HepG2 (cell line): Measurements from ENCODE around the gene TM4SF5. TPM values are rescaled to one million over a fixed set of nuclear protein-coding genes. Genes with fewer than 3 reads are reported as not detected.

Experiments used
- BRD4 ChIP-seq: sonication (generic); formaldehyde crosslinking; IDR thresholded peaks from 2 replicates; pipeline ENCODE4 v1.4.0; 2020; ENCODE audit warnings: missing genetic modification reagents
- ERF ChIP-seq: IDR thresholded peaks from 2 replicates; pipeline ENCODE4 v1.6.1; 2018; ENCODE audit warnings: missing biosample characterization, missing genetic modification reagents
- ESRRA ChIP-seq: sonication (generic); formaldehyde crosslinking; IDR thresholded peaks from 2 replicates; pipeline ENCODE4 v1.5.1; 2020; ENCODE audit warnings: mild to moderate bottlenecking, low read depth, missing genetic modification reagents
- JUND ChIP-seq: sonication (generic); formaldehyde crosslinking; IDR thresholded peaks from 2 replicates; pipeline ENCODE4 v1.8.0; 2022; ENCODE audit warnings: mild to moderate bottlenecking, missing genetic modification reagents
- NFYC ChIP-seq: IDR thresholded peaks from 2 replicates; pipeline ENCODE4 v1.6.1; 2016; ENCODE audit warnings: missing genetic modification reagents, missing compliant biosample characterization
- NKX3-1 ChIP-seq: sonication (generic); formaldehyde crosslinking; IDR thresholded peaks from 2 replicates; pipeline ENCODE4 v1.5.0; 2020; ENCODE audit warnings: missing genetic modification reagents
- PTBP1 ChIP-seq: fragments of 200-400 bp; formaldehyde crosslinking; IDR thresholded peaks from 2 replicates; pipeline ENCODE4 v1.6.1; 2018; ENCODE audit warnings: low read length, low read depth; ENCODE audit not compliant: poor library complexity, severe bottlenecking
- SALL2 ChIP-seq: sonication (generic); formaldehyde crosslinking; IDR thresholded peaks from 2 replicates; pipeline ENCODE4 v1.8.1; 2023; ENCODE audit warnings: mild to moderate bottlenecking, missing genetic modification reagents, inconsistent platforms
- SAP130 ChIP-seq: IDR thresholded peaks from 2 replicates; pipeline ENCODE4 v1.6.1; 2016; ENCODE audit warnings: low read depth
- SRY ChIP-seq: sonication (generic); formaldehyde crosslinking; IDR thresholded peaks from 2 replicates; pipeline ENCODE4 v1.8.0; 2022; ENCODE audit warnings: mild to moderate bottlenecking, missing genetic modification reagents
- TOE1 ChIP-seq: sonication (generic); formaldehyde crosslinking; IDR thresholded peaks from 2 replicates; pipeline ENCODE4 v1.4.0; 2020; ENCODE audit warnings: mild to moderate bottlenecking, missing genetic modification reagents
- ZBTB7B ChIP-seq: sonication (generic); formaldehyde crosslinking; IDR thresholded peaks from 2 replicates; pipeline ENCODE4 v1.4.0; 2020; ENCODE audit warnings: missing genetic modification reagents
- ZNF382 ChIP-seq: sonication (generic); formaldehyde crosslinking; IDR thresholded peaks from 2 replicates; pipeline ENCODE4 v1.5.0; 2020; ENCODE audit warnings: missing genetic modification reagents, mild to moderate bottlenecking, borderline replicate concordance
- ZNF441 ChIP-seq: sonication (generic); formaldehyde crosslinking; IDR thresholded peaks from 2 replicates; pipeline ENCODE4 v1.7.0; 2021; ENCODE audit warnings: missing genetic modification reagents, borderline replicate concordance
- polyA plus RNA-seq, 8 experiments: library from polyadenylated mRNA; depleted of rRNA in 3 of 8; stranded (reverse) in 7 of 8; unstranded in 1 of 8; fragments of >200 nt; fragmentation: Illumina TruSeq in 4 of 8; extraction: Trizol in 4 of 8; gene quantifications; 2 replicates each; pipeline versions ENCODE4 v1.2.1 to v1.2.3, GENCODE V29; 2011 to 2016; ENCODE audit warnings: low read depth in 4 of 8, missing spikeins in 1 of 8, mixed read lengths in 1 of 8; ENCODE audit not compliant: insufficient read depth in 1 of 8
- total RNA-seq, 5 experiments: library from RNA; depleted of rRNA; stranded (reverse); fragments of >200 nt; fragmentation: Illumina TruSeq; extraction: Trizol; gene quantifications; 2 replicates each; pipeline ENCODE4 v1.2.3, GENCODE V29; 2016; ENCODE audit warnings: low read depth in 1 of 5
- TF ChIP-seq, protein P1 (sequence below): sonication (generic); formaldehyde crosslinking; IDR thresholded peaks from 2 replicates; pipeline ENCODE4 v1.4.0; 2020; ENCODE audit warnings: mild to moderate bottlenecking, missing genetic modification reagents, borderline replicate concordance
- TF ChIP-seq, protein P2 (sequence below): IDR thresholded peaks from 2 replicates; pipeline ENCODE4 v1.6.1; 2016; ENCODE audit warnings: low read depth, borderline replicate concordance
- TF ChIP-seq, protein P3 (sequence below): sonication (generic); formaldehyde crosslinking; IDR thresholded peaks from 2 replicates; pipeline ENCODE4 v1.4.0; 2020; ENCODE audit warnings: missing genetic modification reagents
- TF ChIP-seq, protein P4 (sequence below): sonication (generic); formaldehyde crosslinking; IDR thresholded peaks from 2 replicates; pipeline ENCODE4 v1.8.1; 2023; ENCODE audit warnings: mild to moderate bottlenecking, moderate library complexity, missing genetic modification reagents

The TM4SF5 gene
- total and polyA plus RNA-seq, 2 of the 13 experiments (the other 11 are each of a cell fraction or from before 2014, with no cell fraction given), result 30.1 to 126 TPM

DNA sequence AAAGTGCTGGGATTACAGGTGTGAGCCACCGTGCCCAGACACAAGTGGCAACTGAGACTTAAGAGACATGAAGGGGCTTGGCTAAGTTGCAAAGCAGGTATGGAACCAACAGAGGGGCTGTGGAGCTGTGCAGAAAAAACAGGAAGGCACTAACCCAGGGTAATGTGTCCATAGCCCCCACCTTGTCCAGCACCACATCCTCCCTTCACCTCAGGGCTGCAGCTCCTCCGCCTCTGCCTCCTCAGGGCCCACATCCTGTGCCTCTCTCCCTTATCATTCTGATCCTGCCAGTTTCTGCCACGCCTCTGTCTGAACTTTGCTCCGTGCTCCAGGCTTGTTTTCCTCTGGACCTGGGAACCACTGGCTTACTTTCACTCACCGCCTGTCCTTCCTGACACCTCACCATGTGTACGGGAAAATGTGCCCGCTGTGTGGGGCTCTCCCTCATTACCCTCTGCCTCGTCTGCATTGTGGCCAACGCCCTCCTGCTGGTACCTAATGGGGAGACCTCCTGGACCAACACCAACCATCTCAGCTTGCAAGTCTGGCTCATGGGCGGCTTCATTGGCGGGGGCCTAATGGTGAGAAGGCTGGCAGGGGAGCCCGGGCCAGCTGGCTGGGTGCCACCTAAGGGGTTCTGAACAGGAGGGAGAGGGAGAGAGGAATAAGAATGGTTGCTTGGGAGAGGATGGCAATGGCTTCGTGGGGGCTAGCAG lies at the start of gene TM4SF5 (continued):
- TF ChIP-seq ERF, result peak; percentile 92
- TF ChIP-seq SALL2 (CRISPR knock-in tag), result peak; percentile 79
- TF ChIP-seq, protein P1, sequence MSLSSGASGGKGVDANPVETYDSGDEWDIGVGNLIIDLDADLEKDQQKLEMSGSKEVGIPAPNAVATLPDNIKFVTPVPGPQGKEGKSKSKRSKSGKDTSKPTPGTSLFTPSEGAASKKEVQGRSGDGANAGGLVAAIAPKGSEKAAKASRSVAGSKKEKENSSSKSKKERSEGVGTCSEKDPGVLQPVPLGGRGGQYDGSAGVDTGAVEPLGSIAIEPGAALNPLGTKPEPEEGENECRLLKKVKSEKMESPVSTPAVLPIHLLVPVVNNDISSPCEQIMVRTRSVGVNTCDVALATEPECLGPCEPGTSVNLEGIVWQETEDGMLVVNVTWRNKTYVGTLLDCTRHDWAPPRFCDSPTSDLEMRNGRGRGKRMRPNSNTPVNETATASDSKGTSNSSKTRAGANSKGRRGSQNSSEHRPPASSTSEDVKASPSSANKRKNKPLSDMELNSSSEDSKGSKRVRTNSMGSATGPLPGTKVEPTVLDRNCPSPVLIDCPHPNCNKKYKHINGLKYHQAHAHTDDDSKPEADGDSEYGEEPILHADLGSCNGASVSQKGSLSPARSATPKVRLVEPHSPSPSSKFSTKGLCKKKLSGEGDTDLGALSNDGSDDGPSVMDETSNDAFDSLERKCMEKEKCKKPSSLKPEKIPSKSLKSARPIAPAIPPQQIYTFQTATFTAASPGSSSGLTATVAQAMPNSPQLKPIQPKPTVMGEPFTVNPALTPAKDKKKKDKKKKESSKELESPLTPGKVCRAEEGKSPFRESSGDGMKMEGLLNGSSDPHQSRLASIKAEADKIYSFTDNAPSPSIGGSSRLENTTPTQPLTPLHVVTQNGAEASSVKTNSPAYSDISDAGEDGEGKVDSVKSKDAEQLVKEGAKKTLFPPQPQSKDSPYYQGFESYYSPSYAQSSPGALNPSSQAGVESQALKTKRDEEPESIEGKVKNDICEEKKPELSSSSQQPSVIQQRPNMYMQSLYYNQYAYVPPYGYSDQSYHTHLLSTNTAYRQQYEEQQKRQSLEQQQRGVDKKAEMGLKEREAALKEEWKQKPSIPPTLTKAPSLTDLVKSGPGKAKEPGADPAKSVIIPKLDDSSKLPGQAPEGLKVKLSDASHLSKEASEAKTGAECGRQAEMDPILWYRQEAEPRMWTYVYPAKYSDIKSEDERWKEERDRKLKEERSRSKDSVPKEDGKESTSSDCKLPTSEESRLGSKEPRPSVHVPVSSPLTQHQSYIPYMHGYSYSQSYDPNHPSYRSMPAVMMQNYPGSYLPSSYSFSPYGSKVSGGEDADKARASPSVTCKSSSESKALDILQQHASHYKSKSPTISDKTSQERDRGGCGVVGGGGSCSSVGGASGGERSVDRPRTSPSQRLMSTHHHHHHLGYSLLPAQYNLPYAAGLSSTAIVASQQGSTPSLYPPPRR (CRISPR knock-in tag), result peak; percentile 77; the same call in 1 of the 2 replicates
- peak; percentile 40; the same call in 1 of the 2 replicates for TF ChIP-seq ZNF441 (CRISPR knock-in tag)
- 0 out of 2 replicates have a peak, but pooled peaks have one; percentile 31 for TF ChIP-seq NFYC (CRISPR knock-in tag)
- TF ChIP-seq, protein P2, sequence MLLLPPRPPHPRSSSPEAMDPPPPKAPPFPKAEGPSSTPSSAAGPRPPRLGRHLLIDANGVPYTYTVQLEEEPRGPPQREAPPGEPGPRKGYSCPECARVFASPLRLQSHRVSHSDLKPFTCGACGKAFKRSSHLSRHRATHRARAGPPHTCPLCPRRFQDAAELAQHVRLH, result peak; percentile 93; the same call in 1 of the 2 replicates
- TF ChIP-seq ESRRA (CRISPR knock-in tag), result peak; percentile 40; the same call in 1 of the 2 replicates
- 0 out of 2 replicates have a peak, but pooled peaks have one; percentile 38 for TF ChIP-seq ZBTB7B
- TF ChIP-seq SAP130 (CRISPR knock-in tag), result peak; percentile 97
- TF ChIP-seq ZNF382 (CRISPR knock-in tag), result no peak
- TF ChIP-seq, protein P3, sequence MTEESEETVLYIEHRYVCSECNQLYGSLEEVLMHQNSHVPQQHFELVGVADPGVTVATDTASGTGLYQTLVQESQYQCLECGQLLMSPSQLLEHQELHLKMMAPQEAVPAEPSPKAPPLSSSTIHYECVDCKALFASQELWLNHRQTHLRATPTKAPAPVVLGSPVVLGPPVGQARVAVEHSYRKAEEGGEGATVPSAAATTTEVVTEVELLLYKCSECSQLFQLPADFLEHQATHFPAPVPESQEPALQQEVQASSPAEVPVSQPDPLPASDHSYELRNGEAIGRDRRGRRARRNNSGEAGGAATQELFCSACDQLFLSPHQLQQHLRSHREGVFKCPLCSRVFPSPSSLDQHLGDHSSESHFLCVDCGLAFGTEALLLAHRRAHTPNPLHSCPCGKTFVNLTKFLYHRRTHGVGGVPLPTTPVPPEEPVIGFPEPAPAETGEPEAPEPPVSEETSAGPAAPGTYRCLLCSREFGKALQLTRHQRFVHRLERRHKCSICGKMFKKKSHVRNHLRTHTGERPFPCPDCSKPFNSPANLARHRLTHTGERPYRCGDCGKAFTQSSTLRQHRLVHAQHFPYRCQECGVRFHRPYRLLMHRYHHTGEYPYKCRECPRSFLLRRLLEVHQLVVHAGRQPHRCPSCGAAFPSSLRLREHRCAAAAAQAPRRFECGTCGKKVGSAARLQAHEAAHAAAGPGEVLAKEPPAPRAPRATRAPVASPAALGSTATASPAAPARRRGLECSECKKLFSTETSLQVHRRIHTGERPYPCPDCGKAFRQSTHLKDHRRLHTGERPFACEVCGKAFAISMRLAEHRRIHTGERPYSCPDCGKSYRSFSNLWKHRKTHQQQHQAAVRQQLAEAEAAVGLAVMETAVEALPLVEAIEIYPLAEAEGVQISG, result peak; percentile 79
- TF ChIP-seq NKX3-1 (CRISPR knock-in tag), result no peak; the same call in none of the 2 replicates
- peak; percentile 80 for TF ChIP-seq SRY
- TF ChIP-seq PTBP1, result no peak
- TF ChIP-seq BRD4 (CRISPR knock-in tag), result peak; percentile 88
- no peak for TF ChIP-seq TOE1 (CRISPR knock-in tag)
- peak; percentile 22; the same call in 1 of the 2 replicates for TF ChIP-seq JUND (CRISPR knock-in tag)
- TF ChIP-seq, protein P4, sequence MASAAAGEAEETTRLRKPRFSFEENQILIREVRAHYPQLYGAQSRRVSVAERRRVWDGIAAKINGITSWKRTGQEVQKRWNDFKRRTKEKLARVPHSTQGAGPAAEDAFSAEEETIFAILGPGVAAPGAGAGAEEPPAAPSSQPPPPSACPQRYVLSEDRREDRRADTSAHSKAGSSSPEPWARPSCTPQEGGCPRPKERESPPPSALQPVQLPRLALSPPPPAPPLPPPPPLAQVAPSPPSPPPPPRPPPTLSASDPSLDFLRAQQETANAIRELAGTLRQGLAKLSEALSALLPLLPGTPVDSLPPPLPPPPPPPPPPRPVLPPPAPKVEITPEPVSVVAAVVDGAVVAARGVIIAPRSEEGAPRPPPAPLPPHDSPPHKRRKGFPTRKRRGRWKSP (CRISPR knock-in tag), result peak; percentile 61; the same call in 1 of the 2 replicates
